ENCODE measurements around the gene SMARCAL1. TPM values are rescaled to one million over a fixed set of nuclear protein-coding genes. Genes with fewer than 3 reads are reported as not detected.

SMARCAL1 gene
- polyA plus RNA-seq, 1 donor from 2014 or later, result 7.5 TPM

- Histone ChIP-seq H3K9ac (ENCODE audit: low read length) (no peak overlapping the region), H3K9me3 (ENCODE audit: low read length) (no peaks in the 10 kb centered on the region), H4K20me1 (ENCODE audit: insufficient read depth) (no peaks in the 10 kb centered on the region), H3K27me3 (ENCODE audit: insufficient read depth, low read depth, low read length) (no peaks in the 10 kb centered on the region), H3K9me2 (ENCODE audit: insufficient read depth, low read length) (no peaks in the 10 kb centered on the region), H3K79me2 (replicated peaks; ENCODE audit: insufficient read depth, low read length) (peaks cover 18% of the 10 kb centered on the region), H2AFZ (ENCODE audit: low read depth, low read length) (no peak overlapping the region), H3K4me3 (ENCODE audit: low read length) (no peak overlapping the region), H3K4me2 (ENCODE audit: low read length) (no peak overlapping the region), H3K36me3 (ENCODE audit: insufficient read depth, low read length) (peaks cover 7% of the 10 kb centered on the region), H3F3A (ENCODE audit: insufficient read depth, low read length, poor library complexity, severe bottlenecking) (no peaks in the 10 kb centered on the region), H3K27ac (ENCODE audit: low read length) (no peak overlapping the region)
- TF ChIP-seq EP300 (conservative IDR thresholded peaks at IDR 0.05; ENCODE audit: poor library complexity, severe bottlenecking) (no peak), EZH2 (IDR thresholded peaks at IDR 0.05; ENCODE audit: borderline replicate concordance, insufficient read depth, low read length, poor library complexity, severe bottlenecking) (no peak)
Observed at GRCh38 chr2:216501854-216502253, 89.6 kb downstream of the SMARCAL1 start.

GRCh38 chr2:216502381-216503158 lies 90.3 kb downstream of the SMARCAL1 start:
- Histone ChIP-seq H3K27me3 (ENCODE audit: insufficient read depth, low read depth, low read length) (no peaks in the 10 kb centered on the region), H2AFZ (ENCODE audit: low read depth, low read length) (no peak overlapping the region), H3K27ac (ENCODE audit: low read length) (no peak overlapping the region), H3K9me3 (ENCODE audit: low read length) (no peaks in the 10 kb centered on the region), H3K4me3 (ENCODE audit: low read length) (no peak overlapping the region), H3K4me2 (ENCODE audit: low read length) (no peak overlapping the region), H4K20me1 (ENCODE audit: insufficient read depth) (no peaks in the 10 kb centered on the region), H3F3A (ENCODE audit: insufficient read depth, low read length, poor library complexity, severe bottlenecking) (no peaks in the 10 kb centered on the region), H3K79me2 (replicated peaks; ENCODE audit: insufficient read depth, low read length) (peaks cover 18% of the 10 kb centered on the region), H3K9me2 (ENCODE audit: insufficient read depth, low read length) (no peaks in the 10 kb centered on the region), H3K9ac (ENCODE audit: low read length) (no peak overlapping the region), H3K36me3 (ENCODE audit: insufficient read depth, low read length) (peaks cover 7% of the 10 kb centered on the region)
- TF ChIP-seq EZH2 (IDR thresholded peaks at IDR 0.05; ENCODE audit: borderline replicate concordance, insufficient read depth, low read length, poor library complexity, severe bottlenecking) (no peak), EP300 (conservative IDR thresholded peaks at IDR 0.05; ENCODE audit: poor library complexity, severe bottlenecking) (no peak), POLR2AphosphoS5 (IDR thresholded peaks at IDR 0.05) (no peak), CTCF (IDR thresholded peaks at IDR 0.05; ENCODE audit: poor library complexity, severe bottlenecking) (no peak)

- Histone ChIP-seq H3K4me3 (ENCODE audit: low read length) (no peak overlapping the region), H3K4me2 (ENCODE audit: low read length) (no peak overlapping the region), H3K9ac (ENCODE audit: low read length) (no peak overlapping the region), H3K27me3 (ENCODE audit: insufficient read depth, low read depth, low read length) (no peaks in the 10 kb centered on the region), H3K9me3 (ENCODE audit: low read length) (no peaks in the 10 kb centered on the region), H3K9me2 (ENCODE audit: insufficient read depth, low read length) (no peaks in the 10 kb centered on the region), H3K27ac (ENCODE audit: low read length) (no peak overlapping the region), H2AFZ (ENCODE audit: low read depth, low read length) (no peak overlapping the region), H3F3A (ENCODE audit: insufficient read depth, low read length, poor library complexity, severe bottlenecking) (no peaks in the 10 kb centered on the region), H4K20me1 (ENCODE audit: insufficient read depth) (no peaks in the 10 kb centered on the region), H3K79me2 (replicated peaks; ENCODE audit: insufficient read depth, low read length) (peaks cover 18% of the 10 kb centered on the region), H3K36me3 (ENCODE audit: insufficient read depth, low read length) (peaks cover 7% of the 10 kb centered on the region)
- TF ChIP-seq POLR2AphosphoS5 (IDR thresholded peaks at IDR 0.05) (no peak), TAF1 (IDR thresholded peaks at IDR 0.05; ENCODE audit: low read depth) (no peak), EZH2 (IDR thresholded peaks at IDR 0.05; ENCODE audit: borderline replicate concordance, insufficient read depth, low read length, poor library complexity, severe bottlenecking) (no peak), SMC3 (conservative IDR thresholded peaks at IDR 0.05; ENCODE audit: poor library complexity) (no peak), RAD21 (conservative IDR thresholded peaks at IDR 0.05) (no peak), CTCF (IDR thresholded peaks at IDR 0.05; ENCODE audit: poor library complexity, severe bottlenecking) (no peak), MXI1 (conservative IDR thresholded peaks at IDR 0.05; ENCODE audit: poor library complexity, severe bottlenecking) (no peak), EP300 (conservative IDR thresholded peaks at IDR 0.05; ENCODE audit: poor library complexity, severe bottlenecking) (no peak), REST (IDR thresholded peaks at IDR 0.05; ENCODE audit: borderline replicate concordance) (no peak)
Observed at GRCh38 chr2:216503159-216503629, 90.9 kb downstream of the SMARCAL1 start.

All from neural cell (in vitro differentiated cells).